ENCODE data around the gene FAM221B.

GRCh38 chr9:35844628-35845270 lies 16.2 kb upstream of the FAM221B start:
- TF ChIP-seq POLR2A (IDR thresholded peaks at IDR 0.05) (no peak), CTCF (IDR thresholded peaks at IDR 0.05) (no peak), EP300 (IDR thresholded peaks at IDR 0.05) (no peak)
